Thymus (tissue), 11 donors: ENCODE results near the gene ZNF318. TPM values are rescaled to one million over a fixed set of nuclear protein-coding genes. Genes with fewer than 3 reads are reported as not detected.

Source experiments
- DNase-seq, 9 donors: peaks; one replicate each; pipeline ENCODE4 v3.0.0-alpha.2; 2013; ENCODE audit warnings: low spot score in 9 of 9, low read depth in 6 of 9, missing footprints in 1 of 9
- H3K27ac ChIP-seq, 2 donors: one replicate each; pipeline ENCODE4 v1.5.1; 2013; ENCODE audit warnings: control low read depth in 1 of 2, low read depth in 1 of 2, low read length in 1 of 2, mild to moderate bottlenecking in 1 of 2, moderate library complexity in 1 of 2
- H3K27me3 ChIP-seq, 2 donors: one replicate each; pipeline ENCODE4 v1.5.1; 2013; ENCODE audit warnings: low read length in 1 of 2; ENCODE audit not compliant: control insufficient read depth in 2 of 2, insufficient read depth in 1 of 2
- H3K36me3 ChIP-seq, 2 donors: one replicate each; pipeline ENCODE4 v1.5.1; 2013; ENCODE audit warnings: low read length in 1 of 2, mild to moderate bottlenecking in 1 of 2, moderate library complexity in 1 of 2; ENCODE audit not compliant: control insufficient read depth in 2 of 2, insufficient read depth in 2 of 2
- H3K4me1 ChIP-seq, 2 donors: one replicate each; pipeline ENCODE4 v1.5.1; 2013; ENCODE audit warnings: low read length in 2 of 2; ENCODE audit not compliant: control insufficient read depth in 2 of 2, insufficient read depth in 2 of 2
- H3K4me3 ChIP-seq, 2 donors: one replicate each; pipeline ENCODE4 v1.5.1; 2013; ENCODE audit warnings: low read length in 2 of 2, control low read depth in 1 of 2, mild to moderate bottlenecking in 1 of 2
- H3K9me3 ChIP-seq, 2 donors: one replicate each; pipeline ENCODE4 v1.5.1; 2013; ENCODE audit warnings: low read length in 1 of 2, mild to moderate bottlenecking in 1 of 2; ENCODE audit not compliant: control insufficient read depth in 2 of 2, insufficient read depth in 1 of 2
- WGBS: extraction: QIAGEN DNeasy Blood & Tissue Kit; methylation state at CpG from one replicate; pipeline ENCODE4 v1.1.7; 2013; 5-methylcytosine and 5-hydroxymethylcytosine counted together
- polyA plus RNA-seq: library from polyadenylated mRNA; stranded (reverse); fragments of 200-250 nt; gene quantifications from one replicate; pipeline ENCODE4 v1.2.3, GENCODE V29; 2013
- total RNA-seq: library from RNA; stranded (reverse); fragments of 120-200 nt; gene quantifications from one replicate; pipeline ENCODE4 v1.2.4, GENCODE V29; 2013
- donor health status: healthy.

ZNF318 gene
- total and polyA plus RNA-seq, 2 donors = 8.0 to 9.2 TPM

DNA sequence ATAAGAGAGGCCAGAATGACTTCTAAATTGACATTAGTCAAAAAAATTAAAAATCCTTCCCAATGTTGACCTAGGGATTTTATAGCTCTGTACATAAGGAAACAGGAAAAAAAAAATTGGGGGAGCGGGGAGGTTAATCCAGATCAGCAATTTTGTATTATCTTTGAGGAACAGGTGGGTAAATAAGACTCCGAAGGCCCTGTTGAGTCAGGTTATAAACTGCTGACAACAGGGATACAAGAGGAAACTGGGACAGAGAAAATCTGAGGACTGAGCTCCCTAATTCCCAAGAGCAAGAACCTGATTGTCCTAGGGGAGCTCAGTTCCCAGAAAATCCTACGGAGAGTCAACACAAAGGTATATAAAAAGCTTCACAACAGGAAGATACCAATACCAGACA is 34.0 kb downstream of the ZNF318 start:
- no peak overlapping the region for H3K27ac ChIP-seq
- no peak for DNase-seq
- no peaks in the 10 kb centered on the region for H3K4me1 ChIP-seq
- 95% methylated on average over 3 of the region's 3 CpGs for WGBS
- no peaks in the 10 kb centered on the region for H3K27me3 ChIP-seq
- H3K36me3 ChIP-seq = peaks cover 27 to 37% of the 10 kb centered on the region in 2 donors
- H3K9me3 ChIP-seq = no peaks in the 10 kb centered on the region
- H3K4me3 ChIP-seq = no peak overlapping the region

GRCh38 chr6:43334466-43335095 is 34.9 kb downstream of the ZNF318 start:
- 62% methylated on average over 2 of the region's 2 CpGs for WGBS
- DNase-seq = peak in 8 of 9 donors; percentile 3 to 48 (median 6)
- no peaks in the 10 kb centered on the region for H3K4me1 ChIP-seq
- H3K4me3 ChIP-seq = no peak overlapping the region
- H3K27ac ChIP-seq = no peak overlapping the region
- H3K36me3 ChIP-seq = peaks cover 18 to 28% of the 10 kb centered on the region in 2 donors
- H3K9me3 ChIP-seq = no peaks in the 10 kb centered on the region
- no peaks in the 10 kb centered on the region for H3K27me3 ChIP-seq

DNA sequence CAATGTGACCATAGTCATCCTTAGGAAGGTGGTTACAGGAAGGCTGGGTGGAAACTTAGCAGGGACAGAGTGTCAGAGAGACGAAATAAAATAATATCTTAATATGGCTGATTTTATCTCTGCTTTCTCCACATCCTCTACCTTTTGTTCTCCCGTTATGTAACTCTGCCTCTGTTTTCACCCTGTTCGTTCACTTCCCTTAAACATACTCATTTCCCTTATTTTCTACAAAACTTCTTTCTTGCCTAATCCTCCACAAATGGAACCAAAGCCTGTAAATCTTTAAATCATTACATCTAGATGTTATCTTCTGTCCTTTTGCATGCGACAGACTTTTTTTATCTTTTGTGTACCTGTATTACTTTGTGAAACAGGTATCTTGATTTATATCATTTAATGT is 37.6 kb downstream of the ZNF318 start:
- no peaks in the 10 kb centered on the region for H3K9me3 ChIP-seq
- peaks cover 0 to 6% of the 10 kb centered on the region in 2 donors for H3K36me3 ChIP-seq
- 38% methylated on average over 4 of the region's 4 CpGs for WGBS
- no peak for DNase-seq
- H3K27ac ChIP-seq = no peak overlapping the region
- H3K27me3 ChIP-seq = no peaks in the 10 kb centered on the region
- no peaks in the 10 kb centered on the region for H3K4me1 ChIP-seq
- no peak overlapping the region for H3K4me3 ChIP-seq

DNA sequence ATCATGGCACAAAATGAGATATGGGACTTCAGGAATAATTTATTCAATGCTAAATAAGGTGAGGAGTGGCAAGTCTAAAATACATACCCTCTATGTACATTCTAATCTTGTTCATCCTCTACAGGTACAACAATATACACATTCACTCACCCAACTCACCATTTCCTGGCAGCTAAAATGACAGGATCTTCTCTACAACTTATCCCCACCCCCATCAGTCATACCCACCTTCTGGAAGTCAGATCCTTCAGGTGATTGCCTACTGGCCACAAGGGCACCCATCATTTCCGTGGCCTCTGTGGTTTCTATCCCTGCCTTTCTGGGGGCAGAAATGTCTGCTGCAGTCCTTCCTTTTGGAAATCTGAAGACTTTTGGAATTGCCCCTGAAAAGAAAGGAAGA is 38.0 kb downstream of the ZNF318 start:
- no peaks in the 10 kb centered on the region for H3K27me3 ChIP-seq
- 34% methylated on average over 1 of the region's 1 CpG for WGBS
- H3K4me3 ChIP-seq = no peak overlapping the region
- H3K27ac ChIP-seq = no peak overlapping the region
- DNase-seq = no peak
- no peaks in the 10 kb centered on the region for H3K4me1 ChIP-seq
- H3K36me3 ChIP-seq = peaks cover 0 to 4% of the 10 kb centered on the region in 2 donors
- H3K9me3 ChIP-seq = no peaks in the 10 kb centered on the region

DNA sequence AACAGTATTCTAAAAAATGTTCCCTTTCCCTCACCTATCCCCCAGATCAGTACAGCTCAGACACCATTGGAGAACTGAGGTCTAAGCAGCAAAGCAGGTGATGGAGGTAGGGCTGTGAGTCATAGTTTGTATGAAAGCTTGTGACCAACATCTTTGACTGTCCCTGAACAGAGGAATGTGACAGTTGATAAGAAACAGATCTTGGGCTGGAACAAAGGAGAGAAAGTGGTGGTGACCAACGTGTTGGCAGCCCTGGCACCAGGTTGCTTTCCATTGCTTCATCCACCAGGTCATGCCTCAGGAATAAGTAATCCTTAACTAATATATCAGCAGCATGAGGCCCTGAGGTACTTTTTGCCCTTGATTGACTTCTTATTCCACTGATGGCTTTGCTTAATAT is 40.9 kb downstream of the ZNF318 start:
- WGBS = 54% methylated on average over 1 of the region's 1 CpG
- H3K27me3 ChIP-seq = no peaks in the 10 kb centered on the region
- no peaks in the 10 kb centered on the region for H3K9me3 ChIP-seq
- H3K4me1 ChIP-seq = no peaks in the 10 kb centered on the region
- H3K36me3 ChIP-seq = no peaks in the 10 kb centered on the region
- no peak overlapping the region for H3K27ac ChIP-seq
- no peak overlapping the region for H3K4me3 ChIP-seq
- DNase-seq = no peak

DNA sequence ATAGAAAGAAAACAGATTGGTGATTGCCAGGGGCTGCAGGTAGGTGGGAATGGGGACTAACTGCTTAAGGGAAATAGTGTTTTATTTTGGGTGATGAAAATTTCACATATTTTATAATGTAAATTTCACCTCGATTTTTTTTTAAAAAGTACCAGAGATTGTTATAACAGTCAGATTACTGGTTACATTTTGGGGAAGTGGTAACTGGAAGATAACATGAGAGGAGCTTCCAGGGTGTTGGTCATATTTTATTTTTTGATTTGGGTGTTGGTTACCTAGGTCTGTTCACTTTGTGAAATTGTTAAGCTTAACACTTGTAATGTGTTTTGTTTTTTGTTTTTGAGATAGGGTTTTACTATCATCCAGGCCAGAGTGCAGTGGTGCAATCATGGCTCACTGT is 43.6 kb downstream of the ZNF318 start:
- no peaks in the 10 kb centered on the region for H3K9me3 ChIP-seq
- 45% methylated on average over 1 of the region's 1 CpG for WGBS
- H3K27me3 ChIP-seq = no peaks in the 10 kb centered on the region
- no peak overlapping the region for H3K4me3 ChIP-seq
- H3K4me1 ChIP-seq = no peaks in the 10 kb centered on the region
- no peak for DNase-seq
- H3K27ac ChIP-seq = no peak overlapping the region
- H3K36me3 ChIP-seq = no peaks in the 10 kb centered on the region

- Histone ChIP-seq H3K4me1 (no peaks in the 10 kb centered on the region), H3K9me3 (no peaks in the 10 kb centered on the region), H3K27ac (no peak overlapping the region), H3K36me3 (no peaks in the 10 kb centered on the region), H3K4me3 (no peak overlapping the region), H3K27me3 (no peaks in the 10 kb centered on the region)
- 92% methylated on average over 2 of the region's 2 CpGs for WGBS
- no peak for DNase-seq
Observed at GRCh38 chr6:43318011-43318410, 51.4 kb downstream of the ZNF318 start.

DNA sequence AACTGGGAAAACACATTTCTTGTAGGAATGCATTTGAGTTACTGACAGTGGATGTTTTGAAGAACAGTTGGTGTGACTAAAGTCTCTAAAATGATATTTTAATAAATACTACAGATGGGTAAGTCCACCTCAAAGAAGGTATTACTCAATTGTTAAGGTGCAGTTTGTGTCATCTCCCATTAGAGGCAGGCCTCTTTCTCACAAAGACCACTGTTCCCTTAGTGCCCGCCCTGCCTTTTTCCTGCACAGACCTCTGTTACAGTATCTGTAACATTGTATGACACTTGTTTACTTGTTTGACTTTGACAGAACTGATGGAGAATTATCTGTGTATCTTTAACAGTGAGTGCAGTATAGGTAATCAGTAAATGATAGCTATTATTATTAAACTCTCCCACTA is 55.6 kb downstream of the ZNF318 start:
- no peak for DNase-seq
- Histone ChIP-seq H3K36me3 (no peaks in the 10 kb centered on the region), H3K4me3 (no peak overlapping the region), H3K27ac (no peak overlapping the region), H3K4me1 (no peaks in the 10 kb centered on the region), H3K27me3 (peaks cover 3 to 14% of the 10 kb centered on the region in 2 donors), H3K9me3 (no peaks in the 10 kb centered on the region)
- 96% methylated on average over 1 of the region's 1 CpG for WGBS

GRCh38 chr6:43311666-43312065 is 57.8 kb downstream of the ZNF318 start:
- Histone ChIP-seq H3K4me3 (no peak overlapping the region), H3K4me1 (peaks cover 0 to 4% of the 10 kb centered on the region in 2 donors), H3K9me3 (peaks cover 0 to 5% of the 10 kb centered on the region in 2 donors), H3K27ac (no peak overlapping the region), H3K36me3 (no peaks in the 10 kb centered on the region), H3K27me3 (peaks cover 3 to 32% of the 10 kb centered on the region in 2 donors)
- 99% methylated on average over 3 of the region's 3 CpGs for WGBS
- no peak for DNase-seq
